Fibroblast of skin of back (primary cell): Measurements from ENCODE around the gene DDX42. TPM values are rescaled to one million over a fixed set of nuclear protein-coding genes. Genes with fewer than 3 reads are reported as not detected.

Source experiments
- DNase-seq: peaks from one replicate; pipeline ENCODE4 v3.0.0-alpha.2; 2013
- polyA plus RNA-seq, 2 experiments: library from polyadenylated mRNA; unstranded; fragments of 120-200 nt; gene quantifications; one replicate each; pipeline ENCODE4 v1.2.1, GENCODE V29; 2013; ENCODE audit not compliant: insufficient read length in 2 of 2

Gene DDX42, protein sequence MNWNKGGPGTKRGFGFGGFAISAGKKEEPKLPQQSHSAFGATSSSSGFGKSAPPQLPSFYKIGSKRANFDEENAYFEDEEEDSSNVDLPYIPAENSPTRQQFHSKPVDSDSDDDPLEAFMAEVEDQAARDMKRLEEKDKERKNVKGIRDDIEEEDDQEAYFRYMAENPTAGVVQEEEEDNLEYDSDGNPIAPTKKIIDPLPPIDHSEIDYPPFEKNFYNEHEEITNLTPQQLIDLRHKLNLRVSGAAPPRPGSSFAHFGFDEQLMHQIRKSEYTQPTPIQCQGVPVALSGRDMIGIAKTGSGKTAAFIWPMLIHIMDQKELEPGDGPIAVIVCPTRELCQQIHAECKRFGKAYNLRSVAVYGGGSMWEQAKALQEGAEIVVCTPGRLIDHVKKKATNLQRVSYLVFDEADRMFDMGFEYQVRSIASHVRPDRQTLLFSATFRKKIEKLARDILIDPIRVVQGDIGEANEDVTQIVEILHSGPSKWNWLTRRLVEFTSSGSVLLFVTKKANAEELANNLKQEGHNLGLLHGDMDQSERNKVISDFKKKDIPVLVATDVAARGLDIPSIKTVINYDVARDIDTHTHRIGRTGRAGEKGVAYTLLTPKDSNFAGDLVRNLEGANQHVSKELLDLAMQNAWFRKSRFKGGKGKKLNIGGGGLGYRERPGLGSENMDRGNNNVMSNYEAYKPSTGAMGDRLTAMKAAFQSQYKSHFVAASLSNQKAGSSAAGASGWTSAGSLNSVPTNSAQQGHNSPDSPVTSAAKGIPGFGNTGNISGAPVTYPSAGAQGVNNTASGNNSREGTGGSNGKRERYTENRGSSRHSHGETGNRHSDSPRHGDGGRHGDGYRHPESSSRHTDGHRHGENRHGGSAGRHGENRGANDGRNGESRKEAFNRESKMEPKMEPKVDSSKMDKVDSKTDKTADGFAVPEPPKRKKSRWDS
- 88.5 TPM for polyA plus RNA-seq (2013, experiment 1 of 2; ENCODE audit: insufficient read length)
- polyA plus RNA-seq (2013, experiment 2 of 2; ENCODE audit: insufficient read length), result 71.6 TPM

DNA sequence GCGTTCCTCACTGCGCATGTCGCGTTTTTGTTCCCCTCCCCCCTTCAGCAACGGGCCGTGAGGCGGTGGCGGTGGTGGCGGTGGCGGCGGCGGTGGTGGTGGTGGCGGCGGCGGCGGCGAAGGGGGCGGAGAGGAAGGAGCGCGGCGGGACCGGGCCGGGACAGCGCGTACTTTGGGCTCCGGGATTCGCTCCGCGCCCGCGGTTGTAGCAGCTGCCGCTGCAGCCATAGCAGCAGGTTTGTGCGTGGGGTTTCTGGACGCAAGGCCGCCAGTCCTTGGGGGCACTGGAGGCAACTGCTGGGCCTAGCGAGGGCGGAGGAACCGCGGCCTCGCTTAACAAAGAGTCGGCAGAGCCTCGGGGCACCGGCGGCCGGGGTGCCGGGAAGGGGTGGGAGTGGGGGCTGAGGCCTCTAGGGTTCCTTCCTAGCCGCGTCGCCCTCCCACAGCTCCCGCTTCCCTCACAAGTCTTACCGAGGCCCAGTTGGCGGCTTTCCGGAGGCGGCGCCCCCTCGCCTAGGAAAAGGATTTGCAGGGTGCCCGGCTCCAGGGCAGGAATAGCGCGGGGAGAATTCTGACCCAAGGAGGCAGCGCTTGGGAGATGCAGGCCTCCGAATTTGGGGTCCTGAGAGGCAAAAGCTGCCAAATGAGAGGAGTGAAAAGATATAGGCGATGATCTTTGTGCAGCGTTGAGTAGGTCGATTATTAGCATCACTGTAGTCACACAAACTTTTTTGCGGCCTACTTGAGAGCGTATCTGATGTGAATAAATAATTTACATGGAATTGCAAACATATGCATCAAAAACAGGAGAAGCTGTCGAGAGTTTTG is at the start of gene DDX42:
Gene DDX42 (plus strand): TSS at position 30 of the 828 bp plus-strand sequence. CDS start 12,880 bp downstream, outside the sequence.
- DNase-seq, result peak; percentile 61

GRCh38 chr17:63735691-63736090 is 38.3 kb upstream of the DDX42 start:
- no peak for DNase-seq

DNA sequence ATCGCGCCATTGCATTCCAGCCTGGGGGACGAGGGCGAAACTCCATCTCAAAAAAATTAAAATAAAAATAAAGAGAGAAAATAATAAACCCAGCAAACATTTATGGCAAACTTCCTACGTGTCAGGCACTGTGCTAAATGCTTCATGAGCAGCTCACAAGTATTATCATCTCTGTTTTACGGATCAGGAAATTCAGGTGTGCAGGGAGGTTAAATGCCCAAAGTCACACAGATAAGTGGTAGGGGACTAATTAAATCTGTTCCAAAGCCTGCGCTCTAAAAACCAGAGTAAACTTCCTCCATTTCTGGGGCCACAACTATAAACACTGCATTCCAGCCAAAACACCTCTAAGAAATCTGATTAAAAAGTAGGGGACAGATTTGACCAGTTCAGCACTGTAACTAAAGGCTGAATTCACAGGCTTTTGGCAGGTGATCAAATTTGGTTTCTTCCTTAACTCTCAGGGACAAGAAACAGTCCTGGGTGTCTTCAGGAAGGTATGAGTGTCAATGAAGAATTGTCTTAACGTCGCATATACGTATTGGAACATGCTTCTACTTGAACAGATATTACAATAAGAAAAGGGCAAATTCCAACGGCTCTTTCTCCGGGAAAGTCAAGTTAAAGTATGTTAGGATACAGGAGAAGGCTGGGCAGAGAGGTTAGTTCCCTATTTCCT is 33.4 kb upstream of the DDX42 start:
- DNase-seq, result peak; percentile 5

- no peak for DNase-seq
These were observed 32.9 kb upstream of the DDX42 start for GRCh38 chr17:63741143-63741407.

DNA sequence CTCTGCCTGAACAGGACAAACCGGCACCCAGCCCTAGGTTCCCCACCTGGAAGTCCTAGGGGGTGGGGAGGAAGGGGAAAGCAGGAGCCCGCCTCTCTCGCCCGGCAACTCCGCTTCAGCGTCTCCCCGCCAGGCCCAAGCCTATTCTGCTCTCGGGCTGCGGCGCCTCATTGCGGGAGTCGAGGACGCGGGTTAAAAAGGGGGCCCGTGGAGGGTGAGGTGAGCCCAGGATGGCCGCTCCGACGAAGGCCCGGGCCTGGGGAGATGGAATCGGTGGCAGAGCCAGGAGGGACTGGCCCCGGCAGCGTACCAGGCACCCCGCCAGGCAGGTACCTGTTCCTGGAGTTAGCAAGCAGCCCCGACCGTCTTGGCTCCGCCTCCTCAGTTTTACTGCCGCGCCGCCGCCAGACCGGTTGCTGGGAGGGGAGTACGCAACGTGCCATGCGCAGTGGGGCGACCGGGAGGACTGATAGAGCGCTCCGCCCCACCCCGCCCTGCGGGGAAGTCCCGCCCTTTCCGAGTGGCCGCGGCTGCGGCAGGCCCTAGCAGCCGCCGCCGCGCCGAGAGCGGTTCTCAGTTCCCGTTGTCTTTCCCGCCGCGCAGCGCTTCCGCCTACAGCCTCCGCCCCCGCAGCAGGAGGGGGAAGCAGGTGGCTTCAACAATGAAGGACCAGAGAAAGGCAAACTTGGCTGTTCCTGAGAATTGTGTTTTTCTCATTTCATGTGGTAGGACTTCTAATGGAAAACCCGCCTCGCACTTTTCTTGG is 32.4 kb upstream of the DDX42 start, which contains the start of gene STRADA:
Gene STRADA (minus strand): TSS at position 392 of the 766 bp plus-strand sequence. CDS start 13,430 bp downstream, outside the sequence.
- DNase-seq, result peak; percentile 96

DNA sequence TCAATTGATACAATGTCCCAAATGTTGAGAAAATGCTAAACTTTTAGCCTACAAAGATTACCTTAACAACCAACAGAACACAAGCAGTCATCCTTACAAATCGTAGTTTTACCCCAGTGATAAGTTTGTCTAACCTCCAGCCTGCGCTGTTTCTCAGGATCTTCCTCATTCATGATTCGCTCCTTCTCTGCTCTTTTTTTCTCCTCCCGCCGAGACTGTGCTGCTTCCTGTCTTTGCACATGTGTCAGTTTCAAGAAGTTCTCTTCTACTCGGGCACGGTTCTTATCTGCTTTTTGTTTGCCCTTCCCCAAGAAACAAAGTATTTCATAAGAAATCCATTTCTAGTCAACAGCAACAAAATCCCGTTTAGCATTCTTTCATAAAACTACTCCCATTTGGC is 22.2 kb upstream of the DDX42 start:
- DNase-seq, result no peak

DNA sequence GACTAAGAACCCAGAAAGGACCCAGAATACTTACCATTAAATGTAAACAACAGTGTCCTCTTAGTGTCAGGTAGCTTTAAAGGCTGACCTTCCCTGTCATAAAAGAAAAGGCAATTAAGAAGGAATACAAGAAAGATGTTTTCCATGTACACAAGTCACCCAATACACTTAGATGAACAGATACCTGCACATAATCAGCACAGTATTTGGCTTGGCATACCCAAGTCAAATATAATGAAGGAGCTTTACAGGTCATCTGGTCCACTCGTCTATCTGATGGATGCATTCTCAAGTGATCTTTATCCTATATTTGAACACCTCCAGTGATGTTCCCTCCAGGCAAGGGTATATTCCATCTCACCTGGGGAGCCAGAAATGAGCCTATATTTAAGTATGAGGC is 21.3 kb upstream of the DDX42 start:
- no peak for DNase-seq

GRCh38 chr17:63753215-63753614 is 20.8 kb upstream of the DDX42 start:
- no peak for DNase-seq

DNA sequence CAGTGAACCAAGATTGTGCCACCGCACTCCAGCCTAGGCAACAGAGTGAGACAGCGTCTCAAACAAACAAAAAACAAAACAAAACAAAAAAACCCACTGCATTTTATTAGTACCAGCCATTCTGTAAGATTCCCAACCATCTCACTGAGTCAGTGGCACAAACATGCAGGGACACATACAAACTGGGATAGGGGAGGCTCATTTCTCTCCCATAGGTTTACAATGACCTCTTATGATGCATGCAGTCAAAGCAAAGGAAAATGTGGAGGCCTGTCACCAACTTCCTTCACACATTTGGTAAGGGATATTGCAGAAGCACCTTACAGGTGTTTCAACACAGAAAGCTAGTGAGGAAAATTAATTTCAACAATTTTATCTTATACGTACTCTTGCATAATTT is 19.9 kb upstream of the DDX42 start:
- DNase-seq, result no peak

DNA sequence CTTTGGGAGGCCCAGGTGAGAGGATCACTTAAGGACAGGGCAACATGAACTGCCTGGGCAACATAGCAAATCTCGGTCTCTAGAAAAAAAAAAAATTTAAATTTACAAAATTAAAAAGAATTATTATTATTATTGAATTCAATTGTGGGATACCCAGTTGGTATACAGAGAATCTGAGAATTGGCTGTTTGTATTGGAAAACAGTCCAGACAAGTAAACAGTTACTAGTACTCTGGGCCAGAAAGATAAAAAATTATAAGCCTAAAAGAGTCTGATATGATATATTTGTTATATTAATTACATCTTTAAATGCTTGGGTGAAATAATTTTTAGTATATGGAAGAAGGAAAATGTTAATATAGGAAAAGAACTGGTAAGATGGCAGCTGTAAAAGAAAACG is 15.5 kb upstream of the DDX42 start:
- DNase-seq, result no peak

GRCh38 chr17:63760771-63761539 is 13.0 kb upstream of the DDX42 start:
- no peak for DNase-seq

DNA sequence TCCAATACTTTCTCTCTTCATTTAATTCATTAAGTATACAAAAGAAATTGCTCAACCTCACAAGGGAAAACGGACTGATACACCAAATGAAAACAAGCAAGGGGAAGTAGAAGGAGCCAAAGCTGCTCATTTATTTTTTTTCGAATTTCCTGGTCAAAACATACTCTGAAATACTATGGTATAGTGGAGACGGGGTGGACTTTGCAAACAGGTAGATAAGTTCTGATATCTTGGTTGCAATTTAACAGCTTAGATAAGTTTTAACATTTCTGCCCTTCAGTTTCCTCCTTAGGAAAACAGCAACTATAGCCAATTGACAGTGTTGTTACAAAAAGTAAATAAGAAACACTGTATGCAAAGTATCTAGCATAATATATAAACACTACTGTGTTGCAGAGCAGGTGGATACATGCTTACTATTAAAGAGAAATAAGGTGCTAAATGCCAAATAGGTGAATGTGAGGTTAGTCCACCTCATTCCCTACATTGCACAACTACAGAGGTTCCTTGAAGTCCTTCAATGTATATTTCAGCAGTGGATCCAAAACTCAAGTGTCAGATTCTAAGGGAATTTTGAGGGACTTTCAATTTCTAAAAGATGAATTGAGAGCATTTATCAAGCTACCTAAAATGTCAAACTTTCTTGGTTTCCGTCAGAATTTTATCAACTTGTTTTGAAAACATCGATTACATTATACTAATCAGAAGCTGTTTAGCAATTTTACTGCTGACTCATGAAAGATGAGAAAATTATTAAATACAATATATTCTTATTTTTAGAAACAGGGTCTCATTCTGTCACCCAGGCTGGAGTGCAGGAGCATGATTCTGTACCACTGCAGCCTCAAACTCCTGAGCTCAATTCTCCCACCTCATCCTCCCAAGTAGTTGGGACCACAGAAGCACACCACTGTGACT is 11.6 kb upstream of the DDX42 start:
- no peak for DNase-seq

GRCh38 chr17:63764716-63765115 is 9.3 kb upstream of the DDX42 start:
- DNase-seq, result no peak

DNA sequence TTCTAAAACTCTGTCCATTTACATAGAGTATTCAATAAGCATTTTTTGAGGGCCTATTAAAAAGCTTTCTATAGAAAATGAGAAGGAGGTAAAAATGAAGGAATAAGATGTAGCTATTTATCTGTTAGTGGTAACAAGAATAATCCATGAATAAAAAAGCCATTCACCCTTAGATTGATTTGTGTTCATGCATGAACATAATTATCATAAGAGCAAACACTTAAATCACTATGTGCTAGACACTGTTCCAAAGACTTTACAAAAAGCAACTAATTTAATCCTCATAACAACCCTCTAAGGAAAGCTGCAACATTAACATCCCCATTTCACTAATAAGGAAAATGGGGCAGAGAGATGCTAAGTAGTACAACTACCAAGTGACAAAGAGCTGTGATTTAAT is 7.2 kb upstream of the DDX42 start:
- no peak for DNase-seq

- DNase-seq, result no peak
These were observed 5.5 kb upstream of the DDX42 start for GRCh38 chr17:63768433-63768832.

- peak; percentile 18 for DNase-seq
These were observed 1.1 kb upstream of the DDX42 start for GRCh38 chr17:63772801-63773271.

GRCh38 chr17:63773272-63774140 is 464 bp upstream of the DDX42 start, which contains the start of gene CCDC47:
Gene CCDC47 (minus strand): TSS chr17:63773597. CDS start chr17:63766175, 7,422 bp downstream.
- peak; percentile 100 for DNase-seq

- peak; percentile 25 for DNase-seq
These were observed 947 bp downstream of the DDX42 start for GRCh38 chr17:63774969-63775265.
